GM08714 (cell line): Measurements from ENCODE around the gene METTL21C.

Experiments
- H3K4me3 ChIP-seq: fragments of 200-500 bp; sonication (Bioruptor generic); 2 replicates; pipeline ENCODE4 v1.5.1; 2014; ENCODE audit warnings: mild to moderate bottlenecking, low read length, inconsistent platforms
- ZNF274 ChIP-seq: IDR thresholded peaks from 2 replicates; pipeline ENCODE4 v1.6.1; 2012; ENCODE audit warnings: mild to moderate bottlenecking, low read depth, low read length

Gene METTL21C

DNA sequence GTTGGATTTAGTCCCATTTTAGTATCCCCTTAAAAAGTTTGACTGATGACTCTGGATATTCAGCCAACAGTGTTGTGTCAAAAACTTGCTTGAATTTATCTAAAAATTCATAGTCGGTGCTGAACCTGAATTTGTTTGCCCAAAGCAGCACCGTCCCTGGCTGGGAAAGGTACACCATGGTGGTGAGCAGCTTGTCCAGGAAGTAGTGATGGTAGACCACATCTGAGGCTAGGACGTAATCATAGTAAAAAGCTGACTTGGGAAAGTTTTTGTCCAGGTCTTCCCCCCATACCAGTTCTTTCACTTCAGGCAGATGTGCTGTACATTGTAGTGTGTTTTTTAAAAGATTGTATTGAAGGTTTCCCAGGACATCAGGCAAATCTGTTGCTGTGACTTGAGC lies 8.8 kb downstream of the METTL21C start:
- no peak for TF ChIP-seq ZNF274
- no peak overlapping the region for H3K4me3 ChIP-seq

DNA sequence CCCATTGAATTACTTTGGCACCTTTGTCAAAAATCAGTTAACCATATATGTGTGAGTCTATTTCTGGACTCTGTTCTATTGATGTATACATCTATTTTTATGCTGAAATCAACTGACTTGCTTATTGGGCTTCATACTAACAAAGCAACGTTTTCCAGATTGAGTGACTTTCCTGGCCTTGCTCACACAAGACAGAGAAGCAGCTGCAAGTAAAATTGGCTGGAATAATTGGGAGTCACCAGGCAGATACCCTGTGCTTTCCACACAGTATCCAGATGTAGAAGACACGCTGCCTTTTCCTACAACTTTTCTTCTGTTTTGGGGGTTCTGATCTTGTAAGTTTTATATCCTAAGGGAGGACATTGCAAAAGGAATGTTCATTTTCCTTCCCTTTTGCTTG lies 11.2 kb downstream of the METTL21C start:
- TF ChIP-seq ZNF274, result no peak
- H3K4me3 ChIP-seq, result no peak overlapping the region

DNA sequence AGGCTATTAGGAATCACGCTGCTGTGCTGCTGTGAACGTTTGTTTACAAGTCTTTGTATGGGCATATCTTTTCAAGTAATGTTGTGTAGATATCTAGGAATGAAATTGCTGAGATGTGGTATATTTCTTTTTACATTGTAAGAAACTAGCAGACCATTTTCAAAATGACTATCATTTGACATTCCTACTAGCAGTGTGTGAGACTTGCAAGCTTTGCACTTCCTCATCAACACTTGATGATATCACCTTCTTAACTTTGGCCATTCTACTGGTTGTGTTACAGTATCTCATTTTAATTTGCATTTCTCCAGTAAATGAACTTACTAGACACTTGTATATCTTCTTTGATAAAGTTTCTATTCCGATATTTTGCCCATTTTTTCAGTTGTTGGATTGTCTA lies 12.1 kb downstream of the METTL21C start:
- H3K4me3 ChIP-seq, result no peak overlapping the region
- no peak for TF ChIP-seq ZNF274

DNA sequence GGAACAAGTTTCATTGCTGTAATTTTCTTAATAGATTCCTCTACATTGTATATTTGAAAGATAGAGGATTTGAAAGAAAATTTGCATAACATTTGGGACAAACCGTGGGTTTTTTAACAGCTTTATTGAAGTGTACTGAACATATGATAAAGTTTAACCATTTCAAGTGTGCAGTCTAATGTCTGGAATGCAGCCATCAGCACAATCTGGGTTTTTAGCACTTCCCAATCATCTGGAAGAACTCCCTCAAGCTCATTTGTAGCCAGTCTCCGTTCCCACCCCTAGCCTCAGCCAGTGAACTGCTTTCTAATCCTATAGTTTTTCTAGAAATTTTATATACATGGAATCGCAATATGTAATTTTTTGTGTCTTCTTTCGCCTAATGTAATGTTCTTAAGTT lies 12.6 kb downstream of the METTL21C start:
- TF ChIP-seq ZNF274, result no peak
- no peak overlapping the region for H3K4me3 ChIP-seq

DNA sequence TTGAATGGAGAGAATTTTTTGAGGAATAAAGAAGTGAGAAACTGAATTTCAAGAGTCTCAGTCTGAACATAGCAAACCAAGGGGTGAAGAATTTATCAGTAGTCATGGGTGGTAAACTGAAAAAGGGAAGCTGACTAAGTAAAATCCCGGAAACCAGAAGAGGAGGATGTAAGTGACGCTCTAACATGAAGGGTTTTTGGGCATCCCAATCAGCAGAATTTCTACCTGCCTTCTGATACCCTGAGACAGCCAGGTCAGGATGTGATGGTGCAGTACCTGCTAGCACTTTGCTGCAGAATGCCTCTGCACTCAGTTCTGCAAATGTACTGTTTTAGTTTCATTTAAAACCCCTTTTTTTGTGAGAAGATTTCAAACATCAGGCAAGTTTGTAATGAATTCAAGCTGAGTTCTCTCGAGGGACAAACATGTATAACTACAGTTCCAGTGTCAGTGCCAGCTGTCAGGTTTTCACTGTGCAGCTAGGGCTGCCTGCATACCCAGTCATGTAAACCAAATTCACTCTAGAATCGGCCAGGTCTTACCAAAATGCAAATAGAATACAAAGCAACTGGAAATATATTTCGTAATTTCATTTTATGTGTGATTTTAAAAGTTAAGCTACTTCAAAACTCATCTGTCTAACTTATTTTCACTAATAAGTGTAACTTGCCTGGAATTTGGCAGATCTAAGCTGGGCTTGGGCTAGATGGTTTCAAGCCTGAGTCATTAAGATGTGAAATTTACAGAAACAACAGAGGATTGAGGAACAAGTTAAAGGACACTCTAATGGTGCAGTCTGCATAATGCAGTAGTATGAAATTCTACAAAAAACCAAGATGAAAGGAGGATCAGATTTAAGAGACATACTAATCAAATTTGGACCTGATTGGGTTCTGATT lies 13.8 kb downstream of the METTL21C start:
- no peak overlapping the region for H3K4me3 ChIP-seq
- TF ChIP-seq ZNF274, result no peak

DNA sequence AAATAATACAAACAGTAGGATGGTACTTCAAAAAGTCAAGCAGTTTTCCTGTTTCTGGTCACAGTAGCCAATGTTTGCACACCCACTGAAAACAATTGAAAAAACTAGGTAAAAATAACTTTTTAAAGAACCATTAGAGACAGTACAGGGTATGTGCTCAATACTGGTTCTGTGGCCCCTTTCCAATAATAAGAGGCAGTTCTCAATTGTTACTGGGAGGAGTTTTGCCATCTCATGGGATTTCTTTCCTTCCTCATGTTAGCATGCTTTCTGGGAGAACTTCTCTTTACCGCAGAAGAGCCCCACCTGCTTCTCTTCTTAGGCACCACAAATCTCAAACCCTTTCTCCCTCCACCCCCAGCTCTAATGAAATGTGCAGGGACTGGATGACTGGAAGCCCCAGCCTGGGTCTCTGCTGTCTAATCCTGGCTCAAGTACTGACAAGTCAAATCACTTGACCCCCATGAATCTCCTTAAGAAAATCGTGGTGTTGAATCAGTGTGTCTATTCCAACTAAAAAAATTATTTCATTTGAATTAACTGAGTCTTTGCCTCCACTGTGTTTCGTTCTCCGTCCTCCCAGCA lies 14.6 kb downstream of the METTL21C start:
- no peak for TF ChIP-seq ZNF274
- H3K4me3 ChIP-seq, result no peak overlapping the region

DNA sequence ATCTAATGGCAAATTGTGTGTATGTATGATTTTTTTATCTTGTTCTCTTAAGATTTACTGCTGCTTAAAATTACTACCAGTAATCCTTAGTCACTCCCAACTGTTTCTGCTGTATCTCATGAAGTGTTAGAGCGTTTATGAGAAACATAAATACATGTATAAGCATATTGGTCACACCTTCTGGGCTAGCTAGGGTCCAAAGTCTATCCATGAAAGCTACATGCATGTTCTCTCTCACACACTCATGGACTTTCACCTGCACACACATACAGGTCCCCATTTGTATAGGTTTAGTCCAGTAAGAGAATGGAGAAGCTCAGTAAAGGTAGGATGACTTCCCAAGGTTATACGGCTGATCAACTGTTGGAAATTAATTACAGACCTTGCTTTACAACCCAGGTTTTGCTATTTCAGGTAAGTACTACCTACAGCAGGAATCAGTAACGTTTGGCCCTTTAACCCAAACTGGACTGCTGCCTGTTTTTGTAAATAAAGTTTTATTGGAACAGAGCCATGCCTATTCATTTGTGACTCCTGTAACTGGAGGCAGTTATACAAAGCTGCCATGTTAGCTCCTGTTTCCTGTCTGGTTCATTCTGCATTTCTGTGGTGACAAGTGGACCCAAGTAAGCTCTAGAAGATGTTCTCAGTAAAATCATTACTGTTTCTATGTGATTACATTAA lies 15.3 kb downstream of the METTL21C start:
- TF ChIP-seq ZNF274, result no peak
- no peak overlapping the region for H3K4me3 ChIP-seq

DNA sequence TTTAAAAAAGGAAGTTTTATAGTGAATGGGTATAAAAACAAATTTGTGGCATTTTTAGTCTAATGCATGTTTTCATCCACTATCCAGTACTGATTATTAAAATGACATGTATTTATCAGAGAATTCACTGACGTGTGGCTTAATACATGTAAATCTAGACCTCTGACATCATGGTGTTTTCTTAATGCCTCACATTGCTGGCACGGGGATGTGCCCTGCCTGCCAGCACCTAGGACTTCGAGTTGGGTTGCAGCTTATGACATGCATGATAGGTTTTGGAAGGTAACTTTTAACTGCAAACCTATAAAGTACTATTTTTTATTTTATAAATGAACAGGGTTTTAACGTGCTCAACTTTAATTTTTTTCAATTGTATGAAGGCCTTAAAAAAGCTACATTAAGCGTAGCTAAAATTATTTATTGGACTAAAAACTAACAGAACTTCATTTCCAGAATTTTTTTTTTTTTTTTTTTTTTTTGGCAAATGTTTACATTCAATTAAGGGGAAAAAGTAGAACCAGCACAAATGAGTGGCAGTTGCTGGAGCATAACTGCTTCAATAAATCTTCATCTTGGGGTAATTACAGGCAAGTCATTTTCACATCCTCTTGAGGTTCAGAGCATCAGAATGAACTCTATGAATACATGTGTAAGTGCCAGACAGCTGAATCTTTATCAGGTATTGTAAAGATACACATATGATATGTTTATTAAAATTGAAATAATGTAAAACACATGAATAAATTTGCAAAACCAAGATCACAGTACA lies 16.3 kb downstream of the METTL21C start:
- no peak overlapping the region for H3K4me3 ChIP-seq
- TF ChIP-seq ZNF274, result no peak

DNA sequence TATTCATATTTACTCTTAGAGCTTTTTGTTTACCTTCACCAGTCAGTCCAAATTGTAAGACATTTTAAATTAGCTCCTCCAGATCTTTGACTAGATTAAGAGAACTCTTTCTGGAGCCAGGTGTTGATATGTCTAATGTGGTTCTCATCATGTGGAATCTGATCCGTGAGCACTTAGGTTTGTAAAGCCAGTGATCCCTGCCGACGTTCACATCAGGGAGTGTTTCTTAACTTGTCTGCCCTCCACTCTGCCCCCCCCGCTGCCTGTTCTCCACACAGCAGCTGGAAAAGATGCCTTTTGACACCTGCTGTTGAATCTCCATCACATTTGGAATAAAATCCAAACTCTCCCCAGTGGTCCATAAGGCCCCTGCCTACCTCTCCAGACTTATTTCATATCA lies 17.7 kb downstream of the METTL21C start:
- TF ChIP-seq ZNF274, result no peak
- H3K4me3 ChIP-seq, result no peak overlapping the region

DNA sequence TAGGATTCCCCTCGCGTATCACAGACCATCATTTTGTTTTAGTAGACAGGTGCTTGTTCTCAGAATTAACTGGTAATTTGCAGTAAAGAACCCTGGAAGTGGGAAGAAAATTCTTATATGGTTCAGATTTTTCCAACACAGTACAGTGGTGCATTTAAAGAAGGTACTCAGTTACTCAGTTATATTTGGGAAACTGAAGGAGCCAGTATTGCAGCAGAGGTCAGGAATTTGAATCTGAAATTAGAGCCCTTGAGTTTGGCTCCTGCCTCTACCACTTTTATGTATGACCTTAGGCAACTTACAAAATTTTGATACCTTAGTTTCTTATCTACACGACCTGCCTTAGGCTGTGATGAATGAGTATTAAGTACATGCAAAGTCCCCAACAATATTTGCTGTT lies 19.7 kb downstream of the METTL21C start:
- no peak overlapping the region for H3K4me3 ChIP-seq
- no peak for TF ChIP-seq ZNF274

DNA sequence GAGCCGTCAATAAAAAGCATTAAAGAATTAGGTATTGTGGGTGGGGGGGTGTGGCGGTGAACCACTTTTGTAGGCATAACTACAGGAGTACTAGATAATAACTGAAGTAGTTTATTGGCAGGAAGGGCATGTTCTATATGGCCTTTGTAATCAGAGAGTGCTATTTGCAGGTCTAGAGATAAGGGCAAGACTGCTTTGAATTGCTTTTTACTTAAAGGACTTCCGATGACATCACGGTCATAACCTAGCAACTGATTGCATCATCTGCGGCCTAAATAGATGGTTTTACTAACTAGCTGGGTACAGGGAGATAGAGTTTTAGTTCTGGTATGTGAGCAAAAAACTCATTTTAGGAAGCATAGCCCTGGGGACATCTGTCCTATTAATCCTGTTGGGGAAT lies 24.7 kb downstream of the METTL21C start:
- no peak overlapping the region for H3K4me3 ChIP-seq
- no peak for TF ChIP-seq ZNF274

DNA sequence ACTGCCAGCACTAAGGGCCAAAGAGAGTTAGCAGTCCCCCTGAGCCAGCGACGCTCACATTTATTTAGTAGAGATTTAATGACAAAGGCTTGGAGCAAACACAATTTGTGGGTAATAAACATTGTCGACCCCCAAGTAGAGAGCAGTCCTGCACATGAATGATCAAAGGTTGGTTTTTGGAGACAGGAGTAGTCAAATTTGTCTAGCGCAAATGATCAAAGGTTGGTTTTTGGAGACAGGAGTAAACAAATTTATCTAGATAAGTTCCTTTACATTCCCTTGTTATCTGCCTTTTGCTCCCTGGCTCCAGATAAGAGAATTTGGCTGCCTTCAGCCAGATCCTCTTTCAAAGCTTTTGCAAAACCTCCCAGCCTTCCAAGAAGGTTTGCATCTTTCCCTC lies 26.9 kb downstream of the METTL21C start:
- TF ChIP-seq ZNF274, result no peak
- H3K4me3 ChIP-seq, result no peak overlapping the region

DNA sequence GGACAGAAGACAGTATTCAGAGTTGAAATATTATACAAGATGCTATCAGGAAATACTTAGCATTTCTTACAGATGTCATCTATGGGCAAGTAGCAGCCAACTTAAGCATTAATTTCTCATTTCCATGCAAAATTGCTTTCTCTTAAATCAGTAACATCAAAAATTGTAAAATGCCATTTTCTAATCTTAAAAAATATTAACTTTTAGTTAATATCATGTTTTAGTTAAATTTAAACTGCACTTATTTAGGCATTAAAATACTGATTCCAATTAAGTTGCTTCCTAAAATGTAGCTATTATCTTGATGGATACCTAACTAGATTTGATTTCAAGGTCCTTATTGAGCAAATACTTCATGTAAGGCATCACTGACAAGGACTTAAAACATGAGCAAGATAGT lies 27.8 kb downstream of the METTL21C start:
- no peak overlapping the region for H3K4me3 ChIP-seq
- TF ChIP-seq ZNF274, result no peak

DNA sequence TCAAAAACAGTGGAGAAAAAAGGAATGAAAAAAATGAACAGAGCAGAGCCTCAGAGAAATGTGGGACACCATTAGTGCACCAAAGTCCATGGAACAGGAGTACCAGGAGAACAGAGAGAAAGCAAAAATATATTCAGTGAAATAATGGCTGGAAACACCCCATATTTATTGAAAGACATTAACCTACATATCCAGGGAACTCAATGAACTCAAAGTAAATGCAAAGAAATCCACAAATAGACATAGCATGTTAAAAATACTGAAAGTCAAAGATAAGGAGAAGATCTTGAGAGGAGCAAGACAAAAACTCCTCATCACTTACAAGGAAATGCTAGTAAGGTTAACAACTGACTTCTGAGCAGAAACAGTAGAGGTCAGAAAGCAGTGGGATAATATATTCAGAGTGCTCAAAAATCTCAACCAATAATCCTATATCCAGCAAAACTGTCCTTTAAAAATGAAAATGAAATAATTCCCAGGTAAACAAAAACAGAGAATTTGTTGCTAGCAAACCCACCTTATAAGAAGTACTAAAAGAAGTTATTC lies 35.6 kb downstream of the METTL21C start:
- H3K4me3 ChIP-seq, result no peak overlapping the region
- TF ChIP-seq ZNF274, result no peak
